Suprapubic skin (tissue), 4 donors: ENCODE results near the gene LYPD6B.

Experiments
- CTCF ChIP-seq, 2 donors: fragments of 200-600 bp in 1 of 2; fragments of 450-650 bp in 1 of 2; sonication (generic) in 1 of 2; IDR thresholded peaks; one replicate each; pipeline ENCODE4 v1.5.1; 2016 to 2019; ENCODE audit warnings: antibody characterized with exemption in 2 of 2, mild to moderate bottlenecking in 1 of 2, moderate library complexity in 1 of 2
- EP300 ChIP-seq: sonication (generic); formaldehyde crosslinking; IDR thresholded peaks from one replicate; pipeline ENCODE4 v1.6.1; 2017; ENCODE audit warnings: antibody characterized with exemption
- POLR2A ChIP-seq, 2 donors: fragments of 450-650 bp; IDR thresholded peaks; one replicate each; pipeline ENCODE4 v1.6.1; 2017; ENCODE audit warnings: antibody characterized with exemption in 2 of 2, mild to moderate bottlenecking in 2 of 2, moderate library complexity in 2 of 2
- POLR2AphosphoS5 ChIP-seq, 3 donors: sonication (generic); formaldehyde crosslinking; IDR thresholded peaks; one replicate each; pipeline ENCODE4 v1.6.1; 2017; ENCODE audit warnings: antibody characterized with exemption in 3 of 3

- TF ChIP-seq POLR2A (IDR thresholded peaks at IDR 0.05) (no peak), CTCF (IDR thresholded peaks at IDR 0.05) (no peak), EP300 (no peak), POLR2AphosphoS5 (IDR thresholded peaks at IDR 0.05) (no peak)
Measured at GRCh38 chr2:149028891-149029290, 9.6 kb upstream of the LYPD6B start.
